HG03039 (cell line): ENCODE results near the gene LAMC2.
"Not testable (repeated sequence)": the region's sequence is repeated elsewhere in the genome, so short reads cannot be mapped to it uniquely, and the experiment has no call there.

Experiments
- ATAC-seq: cut with Tn5 transposase; IDR thresholded peaks from one replicate; pipeline ENCODE4 v1.9.1; 2021; ENCODE audit warnings: mild to moderate bottlenecking, moderate library complexity; ENCODE audit not compliant: unreplicated experiment

LAMC2 gene

GRCh38 chr1:183255073-183255472 lies 69.0 kb downstream of the LAMC2 start:
- ATAC-seq, result no peak

DNA sequence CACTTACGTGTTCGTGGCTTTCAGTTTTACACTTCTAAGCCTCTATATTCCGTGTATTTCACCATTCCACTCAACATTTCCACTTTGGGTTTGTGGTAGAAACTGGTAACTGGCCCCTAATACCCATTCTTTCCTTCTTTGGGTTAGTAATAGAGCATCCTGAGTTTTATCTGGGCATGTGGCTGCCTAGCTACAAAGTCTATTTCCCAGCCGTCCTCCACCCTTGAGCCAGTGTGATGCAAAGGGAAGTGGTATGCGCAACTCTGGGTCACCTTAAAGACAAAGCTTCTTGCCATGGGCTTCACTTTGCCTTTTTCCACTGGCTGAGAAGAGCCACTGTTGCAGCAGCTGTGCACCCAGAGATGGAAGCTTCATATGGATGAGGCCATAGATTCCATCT lies 73.9 kb downstream of the LAMC2 start:
- ATAC-seq, result no peak

GRCh38 chr1:183262628-183263200 lies 76.7 kb downstream of the LAMC2 start:
- ATAC-seq, result no peak

DNA sequence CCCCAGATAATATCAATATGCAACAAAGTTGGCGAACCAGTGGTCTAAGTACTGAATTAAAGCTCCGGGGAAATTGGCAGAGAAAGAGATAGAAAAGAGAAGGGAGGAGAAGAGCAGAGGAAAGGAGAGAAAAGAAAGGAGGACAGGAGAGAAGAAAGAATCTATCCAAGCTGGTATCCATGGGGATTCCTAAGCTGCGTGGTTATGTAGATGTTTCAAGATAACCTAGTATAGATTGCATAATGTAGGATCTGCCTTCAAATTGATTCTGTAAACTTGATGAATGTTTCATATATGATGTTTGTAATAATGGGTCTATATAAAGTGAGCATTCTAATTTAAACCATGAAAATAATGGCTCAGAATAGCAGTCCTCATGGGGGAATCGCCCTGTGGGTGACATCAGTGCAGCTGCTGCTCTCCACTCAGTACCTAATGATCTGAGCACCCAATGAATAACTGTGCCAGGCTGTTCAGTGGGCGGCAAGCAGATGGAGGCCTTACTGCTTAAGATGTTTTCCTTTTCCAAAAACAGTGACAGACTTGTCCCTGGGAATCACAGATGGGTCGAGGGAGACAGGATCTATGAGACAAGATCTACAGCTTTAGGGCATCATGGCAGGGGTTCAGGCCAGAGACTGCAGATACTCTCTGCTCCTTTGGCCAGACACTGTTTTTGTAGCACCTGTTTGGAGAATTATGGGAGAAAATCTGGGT lies 78.0 kb downstream of the LAMC2 start:
- no peak for ATAC-seq

DNA sequence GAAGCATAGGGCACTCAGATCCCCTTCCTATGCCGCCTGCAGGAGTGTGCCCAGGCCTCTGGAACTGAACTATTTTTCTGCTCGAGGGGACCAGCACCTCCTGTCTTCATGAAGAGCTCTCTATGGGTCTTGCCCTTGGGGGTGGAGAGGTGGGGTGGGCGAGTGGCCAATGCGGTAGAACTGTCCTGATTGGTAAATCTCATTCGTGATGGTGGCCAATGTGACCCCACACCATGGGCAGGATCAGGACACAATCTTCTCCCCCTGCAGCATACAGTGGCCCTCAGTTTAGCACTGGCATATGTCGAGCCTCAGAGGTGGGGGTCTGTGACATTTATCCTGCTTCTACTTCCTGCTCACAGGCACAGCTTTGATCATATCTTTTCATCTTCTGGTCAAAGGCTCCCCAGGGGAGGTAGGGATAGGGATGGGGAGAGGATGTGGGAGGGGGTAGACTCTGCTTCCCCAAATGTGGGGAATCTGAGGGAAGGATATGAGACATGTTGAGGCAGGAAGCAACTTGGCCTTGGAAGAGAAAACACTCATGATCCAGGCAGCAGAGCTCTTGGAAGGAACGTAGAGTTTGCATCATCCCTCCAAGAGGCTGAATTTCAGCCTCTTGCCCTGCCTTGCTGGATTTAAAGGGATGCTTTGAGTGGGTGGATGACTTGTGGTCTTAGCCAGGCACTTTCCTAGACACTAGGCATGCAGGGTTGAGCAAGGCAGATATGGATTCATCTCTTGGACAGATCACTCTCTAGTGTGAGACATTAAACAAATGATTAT lies 81.8 kb downstream of the LAMC2 start:
- no peak for ATAC-seq

DNA sequence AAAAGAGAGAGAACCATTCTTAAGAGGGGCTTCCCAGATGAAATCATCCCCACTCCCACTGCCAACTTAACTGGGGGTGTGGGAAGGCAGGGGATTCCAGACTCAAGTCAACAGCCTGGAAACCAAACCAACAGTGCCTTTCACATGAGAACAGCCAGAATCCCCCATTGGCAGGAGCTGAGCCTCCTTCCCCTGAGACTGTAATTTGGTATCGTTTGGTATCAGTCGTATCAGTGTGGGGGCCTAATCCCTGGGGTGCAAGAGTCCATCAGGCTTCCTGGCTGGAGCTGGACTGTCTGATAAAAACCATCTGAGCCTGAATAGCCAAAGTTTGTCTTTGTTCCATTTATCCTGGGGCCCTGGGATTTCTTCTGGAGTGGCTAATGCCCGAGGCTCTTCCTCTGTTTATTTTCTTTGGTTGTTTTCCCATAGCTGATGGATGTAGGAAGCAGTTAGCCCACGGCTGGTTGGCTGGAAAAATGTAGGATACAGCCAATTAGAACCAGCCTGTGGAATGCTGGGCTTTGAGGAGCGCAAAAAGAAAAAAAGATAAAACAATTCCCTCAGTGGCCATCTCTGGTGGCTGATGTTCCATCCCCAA lies 84.6 kb downstream of the LAMC2 start:
- no peak for ATAC-seq

DNA sequence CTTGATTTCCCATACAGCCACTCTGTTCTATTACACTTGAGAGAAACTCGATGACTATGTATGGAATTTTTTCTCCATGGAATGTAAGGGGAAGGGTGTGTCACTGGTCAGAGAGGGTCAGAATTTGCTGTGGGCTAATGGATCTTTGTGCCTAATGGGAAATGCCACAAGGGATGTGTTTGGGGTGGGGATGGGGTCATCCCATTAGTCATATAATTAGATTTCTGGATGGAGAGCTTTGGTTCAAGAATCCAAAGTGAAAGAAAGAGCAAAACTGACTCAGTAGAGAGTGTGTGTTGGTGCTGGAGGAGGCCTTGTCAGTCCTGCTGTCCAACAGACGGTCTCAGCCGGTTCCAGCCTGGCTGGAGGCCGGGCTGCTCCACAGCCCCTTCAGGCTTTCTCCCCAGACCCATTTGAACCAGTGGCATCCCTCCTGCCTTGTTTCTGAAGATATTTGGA lies 86.4 kb downstream of the LAMC2 start:
- no peak for ATAC-seq

GRCh38 chr1:183273300-183273699 lies 87.2 kb downstream of the LAMC2 start:
- ATAC-seq, result no peak

GRCh38 chr1:183273984-183274383 lies 87.9 kb downstream of the LAMC2 start:
- ATAC-seq, result not testable (repeated sequence)

- no peak for ATAC-seq
Observed at GRCh38 chr1:183274836-183275235, 88.8 kb downstream of the LAMC2 start.

DNA sequence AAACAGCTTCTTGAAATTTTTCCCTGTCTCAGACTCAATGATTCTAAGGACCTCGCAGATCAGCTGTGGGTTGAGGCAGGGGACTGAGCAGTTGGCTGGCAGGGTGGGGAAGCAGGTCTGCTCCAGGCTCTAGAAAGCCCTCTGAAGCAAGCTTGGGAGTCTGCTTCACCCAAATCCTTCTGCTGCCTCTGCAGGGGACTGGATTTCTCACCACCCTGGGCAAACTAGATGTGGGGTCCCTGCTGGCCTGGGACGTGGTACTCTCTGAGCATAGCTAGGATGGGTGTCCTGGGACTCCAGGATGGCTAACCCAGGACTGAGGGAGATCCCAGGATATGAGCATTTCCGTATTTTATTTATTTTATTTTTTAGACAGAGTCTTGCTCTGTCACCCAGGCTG lies 89.3 kb downstream of the LAMC2 start:
- ATAC-seq, result no peak

- no peak for ATAC-seq
Observed at GRCh38 chr1:183276386-183277080, 90.5 kb downstream of the LAMC2 start.

GRCh38 chr1:183277821-183278738 lies 92.0 kb downstream of the LAMC2 start:
- ATAC-seq, result no peak

DNA sequence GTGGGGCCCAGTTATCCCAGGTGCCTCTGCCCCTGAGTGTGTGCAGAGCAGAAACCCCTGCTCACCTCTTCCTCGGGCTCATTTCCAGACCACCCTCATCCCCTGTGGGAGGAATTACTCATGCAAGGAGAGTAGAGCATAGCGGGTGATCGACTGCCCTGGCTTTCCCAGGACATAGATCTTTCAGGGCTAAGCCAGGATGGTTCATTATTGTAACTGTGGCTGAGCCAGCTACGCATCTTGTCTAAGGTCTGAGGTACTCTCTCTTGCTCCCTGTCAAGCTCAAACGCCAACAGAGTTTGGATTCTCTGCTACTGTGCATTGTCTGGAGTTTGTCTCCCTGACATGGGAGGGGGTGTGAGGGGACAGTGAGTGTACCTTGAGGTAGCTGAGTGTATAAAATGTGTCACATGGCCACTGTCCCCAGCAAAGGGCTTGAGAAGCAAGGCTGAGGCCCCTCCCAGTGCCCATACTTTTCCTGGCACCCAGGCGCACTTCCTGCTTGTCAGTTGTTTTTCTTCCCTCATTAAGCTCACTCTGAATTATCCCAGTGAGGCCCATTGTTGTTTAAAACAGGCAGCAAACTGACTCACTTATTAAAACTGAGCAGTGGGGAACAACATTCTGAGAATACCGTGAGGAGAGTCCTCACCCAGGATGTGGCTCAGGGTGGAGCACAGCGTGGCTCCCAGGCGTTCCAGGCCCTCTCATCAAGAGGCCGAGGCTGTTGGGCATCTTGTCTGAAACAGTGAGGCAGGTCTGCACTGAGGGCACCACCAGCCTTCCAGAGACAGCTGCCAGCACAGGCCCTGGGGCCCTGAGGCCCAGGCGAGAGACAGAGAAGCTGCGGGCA lies 92.9 kb downstream of the LAMC2 start:
- no peak for ATAC-seq

GRCh38 chr1:183279835-183280234 lies 93.8 kb downstream of the LAMC2 start:
- no peak for ATAC-seq

GRCh38 chr1:183281039-183281438 lies 95.0 kb downstream of the LAMC2 start:
- no peak for ATAC-seq

DNA sequence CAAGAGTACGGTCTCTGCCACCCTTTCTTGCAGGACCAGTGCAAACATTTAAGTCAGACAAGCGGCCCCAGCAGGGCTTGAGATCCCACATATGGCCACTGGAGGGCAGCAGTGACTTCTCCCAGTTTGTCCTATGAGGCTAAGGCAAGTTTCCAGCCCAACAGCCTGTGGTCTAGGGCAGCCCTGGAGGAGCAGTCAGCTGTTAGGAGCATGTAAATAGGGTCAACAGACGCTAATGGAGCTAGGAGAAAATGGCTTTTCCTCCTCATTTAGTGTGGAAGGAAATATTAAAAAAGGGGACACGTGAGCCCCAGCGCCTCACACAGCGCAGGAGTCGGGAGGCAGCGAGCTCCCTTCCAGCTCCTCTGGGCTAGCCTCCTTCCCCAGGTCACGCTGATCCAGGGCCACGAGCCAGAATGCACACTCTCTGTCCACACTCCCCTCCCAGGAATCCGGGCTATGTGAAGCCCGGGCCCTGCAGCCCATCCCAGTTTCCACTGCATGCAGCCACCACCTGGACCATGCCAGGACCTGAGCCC lies 95.6 kb downstream of the LAMC2 start:
- ATAC-seq, result peak; percentile 59

GRCh38 chr1:183282101-183282855 lies 96.2 kb downstream of the LAMC2 start:
- ATAC-seq, result no peak
